Glutamatergic neuron (in vitro differentiated cells): ENCODE results near the gene TIMM17B. TPM values are rescaled to one million over a fixed set of nuclear protein-coding genes. Genes with fewer than 3 reads are reported as not detected.

Experiments used
- DNase-seq: peaks from one replicate; pipeline ENCODE4 v3.0.0; 2022
- H3K27ac Mint-ChIP-seq: one replicate; pipeline ENCODE4 v1.8.0; 2020; ENCODE audit warnings: mild to moderate bottlenecking, mixed read lengths, inconsistent platforms; ENCODE audit not compliant: unreplicated experiment
- H3K27me3 Mint-ChIP-seq: one replicate; pipeline ENCODE4 v1.8.0; 2020; ENCODE audit warnings: mild to moderate bottlenecking, moderate library complexity, mixed read lengths, inconsistent platforms; ENCODE audit not compliant: unreplicated experiment
- H3K36me3 Mint-ChIP-seq: one replicate; pipeline ENCODE4 v1.8.0; 2020; ENCODE audit warnings: mild to moderate bottlenecking, mixed read lengths, inconsistent platforms; ENCODE audit not compliant: unreplicated experiment
- H3K4me1 Mint-ChIP-seq: one replicate; pipeline ENCODE4 v1.8.0; 2020; ENCODE audit warnings: mild to moderate bottlenecking, low read depth, mixed read lengths, inconsistent platforms; ENCODE audit not compliant: unreplicated experiment
- H3K4me3 Mint-ChIP-seq: one replicate; pipeline ENCODE4 v1.8.0; 2020; ENCODE audit warnings: mild to moderate bottlenecking, mixed read lengths, inconsistent platforms; ENCODE audit not compliant: unreplicated experiment
- H3K9me3 Mint-ChIP-seq: one replicate; pipeline ENCODE4 v1.8.0; 2020; ENCODE audit warnings: mild to moderate bottlenecking, moderate library complexity, mixed read lengths, inconsistent platforms; ENCODE audit not compliant: unreplicated experiment
- total RNA-seq: library from RNA; stranded (reverse); fragmentation: NEBNext Ultra II Directional; extraction: Animal tissue kit (Norgen Biotek cat#: 25700); gene quantifications from one replicate; pipeline ENCODE4 v1.2.1, GENCODE V29; 2021; ENCODE audit not compliant: unreplicated experiment
- TF ChIP-seq, protein P1 (sequence below): fragments of 200-600 bp; sonication (generic); IDR thresholded peaks from one replicate; pipeline ENCODE4 v1.5.0; 2021; ENCODE audit not compliant: partially characterized antibody, unreplicated experiment

TIMM17B gene
- total RNA-seq, 1 donor from 2014 or later = 71.8 TPM

- no peak for DNase-seq
- H3K36me3 Mint-ChIP-seq = no peaks in the 10 kb centered on the region
- no peak overlapping the region for H3K4me3 Mint-ChIP-seq
- peaks cover 7% of the 10 kb centered on the region for H3K27me3 Mint-ChIP-seq
- no peak overlapping the region for H3K27ac Mint-ChIP-seq
- H3K4me1 Mint-ChIP-seq = peaks cover 7% of the 10 kb centered on the region
- H3K9me3 Mint-ChIP-seq = peaks cover 3% of the 10 kb centered on the region
- TF ChIP-seq, protein P1, sequence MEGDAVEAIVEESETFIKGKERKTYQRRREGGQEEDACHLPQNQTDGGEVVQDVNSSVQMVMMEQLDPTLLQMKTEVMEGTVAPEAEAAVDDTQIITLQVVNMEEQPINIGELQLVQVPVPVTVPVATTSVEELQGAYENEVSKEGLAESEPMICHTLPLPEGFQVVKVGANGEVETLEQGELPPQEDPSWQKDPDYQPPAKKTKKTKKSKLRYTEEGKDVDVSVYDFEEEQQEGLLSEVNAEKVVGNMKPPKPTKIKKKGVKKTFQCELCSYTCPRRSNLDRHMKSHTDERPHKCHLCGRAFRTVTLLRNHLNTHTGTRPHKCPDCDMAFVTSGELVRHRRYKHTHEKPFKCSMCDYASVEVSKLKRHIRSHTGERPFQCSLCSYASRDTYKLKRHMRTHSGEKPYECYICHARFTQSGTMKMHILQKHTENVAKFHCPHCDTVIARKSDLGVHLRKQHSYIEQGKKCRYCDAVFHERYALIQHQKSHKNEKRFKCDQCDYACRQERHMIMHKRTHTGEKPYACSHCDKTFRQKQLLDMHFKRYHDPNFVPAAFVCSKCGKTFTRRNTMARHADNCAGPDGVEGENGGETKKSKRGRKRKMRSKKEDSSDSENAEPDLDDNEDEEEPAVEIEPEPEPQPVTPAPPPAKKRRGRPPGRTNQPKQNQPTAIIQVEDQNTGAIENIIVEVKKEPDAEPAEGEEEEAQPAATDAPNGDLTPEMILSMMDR = no peak
Observed at GRCh38 chrX:48908600-48908999, 11.0 kb upstream of the TIMM17B start.

DNA sequence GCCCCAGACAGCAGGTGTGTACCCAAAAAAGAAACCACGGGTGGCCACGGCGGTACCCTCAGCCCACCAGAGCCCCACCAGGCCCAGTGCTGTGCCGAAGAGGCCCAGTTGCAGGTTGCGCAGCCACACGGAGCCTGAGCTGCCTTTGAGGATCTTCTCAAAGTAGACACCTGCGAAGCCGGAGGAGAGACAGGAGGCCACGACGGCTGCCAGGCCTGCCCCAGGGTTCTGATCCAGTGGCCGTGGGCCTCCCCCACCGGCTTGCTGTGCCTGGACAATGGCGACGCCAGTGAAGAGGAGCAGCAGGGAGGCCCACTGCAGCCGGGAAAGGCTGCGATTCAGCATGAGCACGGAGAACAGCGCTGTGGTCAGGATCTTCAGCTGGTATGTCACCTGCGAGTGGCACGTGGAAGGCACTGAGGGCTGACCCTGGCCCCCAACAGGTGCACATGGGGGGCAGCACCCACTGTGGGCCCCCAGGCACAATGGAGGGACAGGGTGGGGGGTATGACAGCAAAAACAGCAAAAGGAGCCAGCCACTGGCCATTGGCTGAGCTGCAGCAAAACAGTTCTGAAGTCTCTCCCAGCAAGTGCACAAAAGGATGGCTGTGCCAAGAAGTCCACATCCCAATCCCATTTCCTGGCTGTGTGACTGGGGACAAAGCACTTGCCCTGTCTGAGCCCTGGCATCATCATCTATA, 7.7 kb upstream of the TIMM17B start:
- Mint-ChIP-seq H3K4me3 (no peak overlapping the region), H3K4me1 (peaks cover 1% of the 10 kb centered on the region), H3K9me3 (peaks cover 4% of the 10 kb centered on the region), H3K36me3 (no peaks in the 10 kb centered on the region), H3K27ac (no peak overlapping the region), H3K27me3 (peaks cover 3% of the 10 kb centered on the region)
- TF ChIP-seq, protein P1 = no peak
- DNase-seq = no peak

- DNase-seq = no peak
- Mint-ChIP-seq H3K4me3 (no peak overlapping the region), H3K27ac (no peak overlapping the region), H3K36me3 (no peaks in the 10 kb centered on the region), H3K9me3 (peaks cover 4% of the 10 kb centered on the region), H3K4me1 (peaks cover 1% of the 10 kb centered on the region), H3K27me3 (peaks cover 3% of the 10 kb centered on the region)
- TF ChIP-seq, protein P1 = no peak
Observed at GRCh38 chrX:48904626-48905025, 7.1 kb upstream of the TIMM17B start.

GRCh38 chrX:48904180-48904579, 6.6 kb upstream of the TIMM17B start:
- peaks cover 4% of the 10 kb centered on the region for H3K9me3 Mint-ChIP-seq
- H3K27ac Mint-ChIP-seq = no peak overlapping the region
- TF ChIP-seq, protein P1 = no peak
- no peaks in the 10 kb centered on the region for H3K36me3 Mint-ChIP-seq
- no peak overlapping the region for H3K4me3 Mint-ChIP-seq
- DNase-seq = no peak
- H3K4me1 Mint-ChIP-seq = peaks cover 1% of the 10 kb centered on the region
- peaks cover 3% of the 10 kb centered on the region for H3K27me3 Mint-ChIP-seq

DNA sequence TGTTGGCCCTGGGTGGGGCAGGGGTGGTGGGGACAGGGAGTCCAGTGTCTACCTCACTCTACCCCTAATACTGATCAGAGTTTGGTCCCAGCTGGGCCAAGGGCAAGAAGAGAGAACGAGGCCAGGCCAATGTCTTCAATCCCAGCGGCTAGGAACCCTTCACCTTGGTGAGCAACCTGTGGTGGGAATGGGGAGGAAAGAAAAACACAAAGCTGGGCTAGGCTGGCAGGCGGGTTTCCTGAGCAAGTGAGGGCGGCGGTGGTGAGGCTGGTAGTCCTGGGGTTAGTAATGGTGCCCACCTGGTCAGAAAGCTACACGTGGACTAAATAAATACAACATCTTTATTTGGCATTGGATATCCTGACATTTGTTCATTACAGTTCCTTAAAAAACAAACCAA, 5.7 kb upstream of the TIMM17B start:
- Mint-ChIP-seq H3K27me3 (peaks cover 3% of the 10 kb centered on the region), H3K9me3 (peaks cover 4% of the 10 kb centered on the region), H3K4me1 (peaks cover 1% of the 10 kb centered on the region), H3K4me3 (no peak overlapping the region), H3K27ac (no peak overlapping the region), H3K36me3 (no peaks in the 10 kb centered on the region)
- TF ChIP-seq, protein P1 = no peak
- DNase-seq = no peak
